WI38 (cell line): ENCODE data around the gene PSMD6.

Experiments used
- H3K4me3 ChIP-seq: 2 replicates; pipeline ENCODE4 v1.5.1; 2011; ENCODE audit warnings: low read depth, mild to moderate bottlenecking, control low read depth, low read length
- TF ChIP-seq, protein P1 (sequence below): IDR thresholded peaks from 2 replicates; pipeline ENCODE4 v1.5.1; 2012; ENCODE audit warnings: low read depth, mild to moderate bottlenecking, control low read depth, low read length

PSMD6 gene

GRCh38 chr3:64009528-64009927 is 13.8 kb downstream of the PSMD6 start:
- TF ChIP-seq, protein P1, sequence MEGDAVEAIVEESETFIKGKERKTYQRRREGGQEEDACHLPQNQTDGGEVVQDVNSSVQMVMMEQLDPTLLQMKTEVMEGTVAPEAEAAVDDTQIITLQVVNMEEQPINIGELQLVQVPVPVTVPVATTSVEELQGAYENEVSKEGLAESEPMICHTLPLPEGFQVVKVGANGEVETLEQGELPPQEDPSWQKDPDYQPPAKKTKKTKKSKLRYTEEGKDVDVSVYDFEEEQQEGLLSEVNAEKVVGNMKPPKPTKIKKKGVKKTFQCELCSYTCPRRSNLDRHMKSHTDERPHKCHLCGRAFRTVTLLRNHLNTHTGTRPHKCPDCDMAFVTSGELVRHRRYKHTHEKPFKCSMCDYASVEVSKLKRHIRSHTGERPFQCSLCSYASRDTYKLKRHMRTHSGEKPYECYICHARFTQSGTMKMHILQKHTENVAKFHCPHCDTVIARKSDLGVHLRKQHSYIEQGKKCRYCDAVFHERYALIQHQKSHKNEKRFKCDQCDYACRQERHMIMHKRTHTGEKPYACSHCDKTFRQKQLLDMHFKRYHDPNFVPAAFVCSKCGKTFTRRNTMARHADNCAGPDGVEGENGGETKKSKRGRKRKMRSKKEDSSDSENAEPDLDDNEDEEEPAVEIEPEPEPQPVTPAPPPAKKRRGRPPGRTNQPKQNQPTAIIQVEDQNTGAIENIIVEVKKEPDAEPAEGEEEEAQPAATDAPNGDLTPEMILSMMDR, result no peak
- no peak overlapping the region for H3K4me3 ChIP-seq

DNA sequence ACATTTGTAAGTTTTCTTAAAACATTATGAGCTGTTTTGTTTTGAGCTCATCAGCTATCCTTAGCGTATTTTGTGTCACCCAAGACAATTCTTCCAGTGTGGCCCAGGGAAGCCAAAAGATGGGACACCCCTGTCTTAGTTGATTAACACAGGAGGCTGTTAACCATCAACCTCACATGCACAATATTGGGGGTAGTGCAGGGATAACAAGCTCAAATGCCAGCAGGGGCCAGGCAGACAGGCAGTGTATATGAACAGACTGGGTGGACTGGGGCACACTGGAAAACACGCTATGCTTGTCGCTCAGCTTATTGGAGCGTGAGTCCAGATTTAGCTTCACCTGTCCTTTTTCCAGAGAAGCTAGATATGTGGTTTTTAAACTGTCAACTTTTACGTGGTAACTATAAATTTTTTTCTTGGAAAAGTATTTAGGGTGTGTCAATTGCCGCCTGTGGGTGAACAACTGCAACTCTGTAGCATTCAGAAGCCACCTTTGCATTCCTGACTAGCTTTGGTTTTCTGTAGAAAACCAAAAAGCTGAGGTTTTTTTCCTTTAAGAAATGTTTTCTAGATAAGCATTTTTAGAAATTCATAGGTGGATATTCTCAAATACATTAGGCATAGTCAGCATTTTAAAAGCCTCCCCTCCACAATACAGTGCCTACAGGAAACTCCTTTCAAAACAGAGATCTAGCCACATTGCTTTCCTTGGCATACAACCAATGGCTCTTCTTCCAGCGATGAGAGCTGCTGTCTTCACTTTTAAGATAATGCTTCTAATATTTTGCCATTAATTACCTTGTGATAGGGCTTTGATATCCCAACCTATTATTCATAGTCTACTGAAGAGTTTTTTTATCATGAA is 14.6 kb downstream of the PSMD6 start:
- TF ChIP-seq, protein P1, result no peak

GRCh38 chr3:64008017-64008416 is 15.3 kb downstream of the PSMD6 start:
- no peak overlapping the region for H3K4me3 ChIP-seq
- TF ChIP-seq, protein P1, result no peak

More for the DNA sequence above, 14.6 kb downstream of the PSMD6 start:
- no peak overlapping the region for H3K4me3 ChIP-seq

GRCh38 chr3:64003589-64003988 is 19.7 kb downstream of the PSMD6 start:
- TF ChIP-seq, protein P1, result no peak
- no peak overlapping the region for H3K4me3 ChIP-seq

DNA sequence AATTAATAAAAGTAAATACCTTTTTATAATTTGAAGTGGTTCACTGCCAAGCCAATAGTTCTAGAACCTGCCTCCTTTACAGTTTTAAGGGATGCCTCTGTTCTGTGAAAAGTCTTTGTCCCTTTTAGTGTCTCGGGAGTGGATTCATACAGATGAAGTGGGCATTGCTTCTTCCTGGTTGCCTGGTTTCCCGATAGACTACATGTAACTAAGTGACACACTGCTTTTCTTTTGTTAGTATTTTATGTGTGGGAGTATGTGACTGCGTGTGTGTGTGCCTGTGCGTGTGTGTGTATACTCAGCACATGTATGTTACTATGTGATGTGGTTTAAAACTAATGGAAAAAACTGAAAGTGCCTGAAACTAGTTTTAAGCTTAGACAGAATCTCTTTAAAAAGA is 21.1 kb downstream of the PSMD6 start:
- no peak overlapping the region for H3K4me3 ChIP-seq
- TF ChIP-seq, protein P1, result no peak

GRCh38 chr3:64000453-64001055 is 22.7 kb downstream of the PSMD6 start:
- TF ChIP-seq, protein P1, result no peak
- no peak overlapping the region for H3K4me3 ChIP-seq
